Occipital lobe (tissue), 2 donors: ENCODE measurements around the gene TMEM145. TPM values are rescaled to one million over a fixed set of nuclear protein-coding genes. Genes with fewer than 3 reads are reported as not detected.
"Not testable (repeated sequence)": the region's sequence is repeated elsewhere in the genome, so short reads cannot be mapped to it uniquely, and the experiment has no call there.

Source experiments
- DNase-seq: peaks from one replicate; lab custom pipeline; 2025; lab: John Stamatoyannopoulos, UW
- total RNA-seq: library from RNA; depleted of rRNA; stranded (reverse); fragments of >200 nt; gene quantifications from one replicate; pipeline ENCODE4 v1.2.3, GENCODE V29; 2014

Gene TMEM145
- total RNA-seq, 1 donor from 2014 or later, result 47.1 TPM

- no peak for DNase-seq
Observed at GRCh38 chr19:42313840-42314755, 989 bp downstream of the TMEM145 start.

- DNase-seq, result no peak
Observed at GRCh38 chr19:42315024-42315423, 1.9 kb downstream of the TMEM145 start.

GRCh38 chr19:42316223-42317211 is 3.4 kb downstream of the TMEM145 start:
- DNase-seq, result no peak

GRCh38 chr19:42317535-42317934 is 4.4 kb downstream of the TMEM145 start:
- DNase-seq, result no peak

GRCh38 chr19:42322305-42322704 is 9.2 kb downstream of the TMEM145 start:
- DNase-seq, result no peak

GRCh38 chr19:42323473-42323851 is 10.4 kb downstream of the TMEM145 start:
- DNase-seq, result no peak

GRCh38 chr19:42323852-42324654 is 10.9 kb downstream of the TMEM145 start:
- DNase-seq, result no peak

- no peak for DNase-seq
Observed at GRCh38 chr19:42324655-42325307, 11.7 kb downstream of the TMEM145 start.

- peak; percentile 98 for DNase-seq
Observed at GRCh38 chr19:42325308-42325895, 12.3 kb downstream of the TMEM145 start, which contains the start of gene MEGF8. MEGF8 (plus strand) TSS chr19:42325635; CDS start chr19:42326244, 609 bp downstream.

- DNase-seq, result no peak
Observed at GRCh38 chr19:42325896-42326771, 13.0 kb downstream of the TMEM145 start.

GRCh38 chr19:42326969-42327368 is 13.9 kb downstream of the TMEM145 start:
- no peak for DNase-seq

GRCh38 chr19:42327381-42327780 is 14.3 kb downstream of the TMEM145 start:
- DNase-seq, result no peak

GRCh38 chr19:42328106-42328505 is 15.0 kb downstream of the TMEM145 start:
- DNase-seq, result no peak

GRCh38 chr19:42328854-42329253 is 15.7 kb downstream of the TMEM145 start:
- no peak for DNase-seq

GRCh38 chr19:42330241-42330711 is 17.2 kb downstream of the TMEM145 start:
- DNase-seq, result no peak

GRCh38 chr19:42331333-42331732 is 18.2 kb downstream of the TMEM145 start:
- DNase-seq, result not testable (repeated sequence)

- no peak for DNase-seq
Observed at GRCh38 chr19:42332059-42332458, 18.9 kb downstream of the TMEM145 start.

- DNase-seq, result no peak
Observed at GRCh38 chr19:42333018-42333417, 19.9 kb downstream of the TMEM145 start.
